GM23338 (cell line): ENCODE data around the gene UBLCP1.

Experiments used
- EZH2 ChIP-seq: fragments of 200-600 bp; sonication (generic); IDR thresholded peaks from one replicate; pipeline ENCODE4 v1.8.0; 2017; ENCODE audit warnings: antibody characterized with exemption, mild to moderate bottlenecking, low read depth; ENCODE audit not compliant: unreplicated experiment
- POLR2AphosphoS5 ChIP-seq: IDR thresholded peaks from 2 replicates; pipeline ENCODE4 v1.6.1; 2016; ENCODE audit warnings: antibody characterized with exemption, low read depth
- TF ChIP-seq, protein P1 (sequence below), 2 experiments: fragments of 200-600 bp in 1 of 2; sonication (generic) in 1 of 2; conservative IDR thresholded peaks; 2 replicates each; pipeline versions ENCODE4 v1.5.1 to v1.6.1; 2016 to 2017; ENCODE audit warnings: antibody characterized with exemption in 2 of 2, low read depth in 2 of 2, mild to moderate bottlenecking in 2 of 2, moderate library complexity in 1 of 2

DNA sequence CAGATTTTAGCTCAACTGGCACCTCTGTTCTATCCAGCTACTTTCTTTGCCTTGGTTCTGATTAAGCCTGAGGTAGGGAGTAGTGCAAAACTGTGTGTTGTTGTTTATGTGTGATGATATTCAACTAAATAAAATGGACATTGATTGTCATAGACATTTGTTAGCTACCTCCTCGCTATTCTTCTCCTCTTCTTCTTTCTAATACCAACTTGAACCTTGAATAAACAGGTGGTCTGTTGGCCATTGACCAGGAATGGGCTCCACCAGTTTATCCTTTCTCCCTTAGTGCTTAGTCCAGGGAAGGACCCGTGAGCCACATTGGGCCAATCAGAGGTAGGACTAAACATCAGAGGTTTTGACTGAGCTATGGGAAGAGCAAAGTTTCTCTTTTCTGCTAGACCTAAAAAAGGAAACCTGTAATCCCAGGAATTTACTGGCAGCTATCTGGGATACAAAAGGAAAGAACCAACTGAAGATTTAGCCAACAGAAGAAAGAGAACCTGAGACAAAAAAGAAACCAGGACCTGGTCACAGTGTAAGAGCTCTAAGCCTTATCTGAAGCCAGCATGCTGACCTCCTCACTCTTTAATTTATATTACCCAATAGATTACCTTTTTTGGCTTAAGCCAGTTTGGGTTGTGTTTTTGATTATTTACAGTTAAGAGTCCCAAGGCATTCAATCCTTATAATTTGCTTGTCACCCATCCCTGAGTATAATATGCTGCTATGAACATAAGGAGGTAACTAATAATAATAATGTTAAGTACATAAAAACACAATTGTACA, 48.4 kb upstream of the UBLCP1 start:
- TF ChIP-seq POLR2AphosphoS5 (no peak), EZH2 (no peak)
- TF ChIP-seq, protein P1, sequence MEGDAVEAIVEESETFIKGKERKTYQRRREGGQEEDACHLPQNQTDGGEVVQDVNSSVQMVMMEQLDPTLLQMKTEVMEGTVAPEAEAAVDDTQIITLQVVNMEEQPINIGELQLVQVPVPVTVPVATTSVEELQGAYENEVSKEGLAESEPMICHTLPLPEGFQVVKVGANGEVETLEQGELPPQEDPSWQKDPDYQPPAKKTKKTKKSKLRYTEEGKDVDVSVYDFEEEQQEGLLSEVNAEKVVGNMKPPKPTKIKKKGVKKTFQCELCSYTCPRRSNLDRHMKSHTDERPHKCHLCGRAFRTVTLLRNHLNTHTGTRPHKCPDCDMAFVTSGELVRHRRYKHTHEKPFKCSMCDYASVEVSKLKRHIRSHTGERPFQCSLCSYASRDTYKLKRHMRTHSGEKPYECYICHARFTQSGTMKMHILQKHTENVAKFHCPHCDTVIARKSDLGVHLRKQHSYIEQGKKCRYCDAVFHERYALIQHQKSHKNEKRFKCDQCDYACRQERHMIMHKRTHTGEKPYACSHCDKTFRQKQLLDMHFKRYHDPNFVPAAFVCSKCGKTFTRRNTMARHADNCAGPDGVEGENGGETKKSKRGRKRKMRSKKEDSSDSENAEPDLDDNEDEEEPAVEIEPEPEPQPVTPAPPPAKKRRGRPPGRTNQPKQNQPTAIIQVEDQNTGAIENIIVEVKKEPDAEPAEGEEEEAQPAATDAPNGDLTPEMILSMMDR (conservative IDR thresholded peaks at IDR 0.05; ENCODE audit: low read depth in 2 of 2) = no peak
